GM18909 (cell line): Measurements from ENCODE around the gene PLEKHB2.
"Not testable (repeated sequence)": the region's sequence is repeated elsewhere in the genome, so short reads cannot be mapped to it uniquely, and the experiment has no call there.

Experiments used
- ATAC-seq: cut with Tn5 transposase; IDR thresholded peaks from one replicate; pipeline ENCODE4 v1.9.1; 2021; ENCODE audit warnings: mild to moderate bottlenecking; ENCODE audit not compliant: unreplicated experiment, poor library complexity

Gene PLEKHB2

DNA sequence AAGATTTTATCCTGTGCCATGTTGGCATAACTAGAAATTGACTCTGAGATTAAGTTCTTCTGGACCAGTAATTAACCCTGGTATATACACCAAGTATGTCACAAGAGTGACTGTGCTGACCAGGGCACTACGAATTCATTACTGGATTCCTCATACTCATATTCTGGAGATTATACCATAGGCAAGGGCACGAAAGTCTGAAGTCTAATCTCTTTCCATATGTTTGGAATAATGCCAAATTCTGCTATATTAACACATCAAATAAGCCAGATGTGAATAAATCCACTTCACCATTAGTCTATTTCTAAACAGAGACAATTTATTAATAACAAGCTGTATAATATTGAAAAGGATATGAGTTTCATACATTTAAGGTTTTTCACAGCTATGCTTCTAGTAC is 91.0 kb downstream of the PLEKHB2 start:
- ATAC-seq, result not testable (repeated sequence)
